Astrocyte (in vitro differentiated cells and primary cell): ENCODE data around the gene MMEL1. TPM values are rescaled to one million over a fixed set of nuclear protein-coding genes. Genes with fewer than 3 reads are reported as not detected.

Experiments used
- DNase-seq: peaks from one replicate; pipeline ENCODE4 v3.0.0-alpha.2; 2010; ENCODE audit warnings: low read depth
- FAIRE-seq: peaks from 2 replicates; lab custom pipeline; 2011; peaks lifted over from hg19 to GRCh38; lab: Jason Lieb, UNC
- H2AFZ ChIP-seq: 2 replicates; pipeline ENCODE4 v1.6.0; 2012; ENCODE audit warnings: low read depth, low read length, inconsistent platforms
- H3K27ac ChIP-seq: 2 replicates; pipeline ENCODE4 v1.5.1; 2011; ENCODE audit warnings: low read depth, low read length, inconsistent platforms
- H3K27me3 ChIP-seq: 2 replicates; pipeline ENCODE4 v1.6.0; 2011; ENCODE audit warnings: low read length, inconsistent platforms; ENCODE audit not compliant: insufficient read depth
- H3K36me3 ChIP-seq: 2 replicates; pipeline ENCODE4 v1.5.1; 2011; ENCODE audit warnings: low read length, inconsistent platforms; ENCODE audit not compliant: insufficient read depth
- H3K4me1 ChIP-seq: 2 replicates; pipeline ENCODE4 v1.5.1; 2011; ENCODE audit warnings: low read length, inconsistent platforms; ENCODE audit not compliant: insufficient read depth
- H3K4me2 ChIP-seq: 2 replicates; pipeline ENCODE4 v1.6.0; 2012; ENCODE audit warnings: low read length, inconsistent platforms
- H3K4me3 ChIP-seq: 2 replicates; pipeline ENCODE4 v1.5.1; 2011; ENCODE audit warnings: low read depth, mild to moderate bottlenecking, low read length, inconsistent platforms; ENCODE audit not compliant: insufficient read depth
- H3K79me2 ChIP-seq: 2 replicates; pipeline ENCODE4 v1.6.0; 2012; ENCODE audit warnings: mild to moderate bottlenecking, low read length, inconsistent platforms; ENCODE audit not compliant: insufficient read depth
- H3K9ac ChIP-seq: 2 replicates; pipeline ENCODE4 v1.6.0; 2012; ENCODE audit warnings: mild to moderate bottlenecking, low read length, inconsistent platforms
- H3K9me3 ChIP-seq: 2 replicates; pipeline ENCODE4 v1.5.1; 2012; ENCODE audit warnings: low read depth, mild to moderate bottlenecking, low read length, inconsistent platforms; ENCODE audit not compliant: insufficient read depth
- H4K20me1 ChIP-seq: 2 replicates; pipeline ENCODE4 v1.6.0; 2012; ENCODE audit warnings: low read length, inconsistent platforms; ENCODE audit not compliant: insufficient read depth
- H3K27ac Mint-ChIP-seq: one replicate; pipeline ENCODE4 v1.8.0; 2021; ENCODE audit warnings: mild to moderate bottlenecking, mixed read lengths; ENCODE audit not compliant: unreplicated experiment
- H3K27me3 Mint-ChIP-seq: one replicate; pipeline ENCODE4 v1.8.0; 2021; ENCODE audit warnings: low read depth, mixed read lengths; ENCODE audit not compliant: unreplicated experiment
- H3K36me3 Mint-ChIP-seq: one replicate; pipeline ENCODE4 v1.8.0; 2021; ENCODE audit warnings: low read depth, mixed read lengths; ENCODE audit not compliant: unreplicated experiment
- H3K4me1 Mint-ChIP-seq: one replicate; pipeline ENCODE4 v1.8.0; 2021; ENCODE audit warnings: low read depth, mixed read lengths; ENCODE audit not compliant: unreplicated experiment
- H3K4me3 Mint-ChIP-seq: one replicate; pipeline ENCODE4 v1.8.0; 2021; ENCODE audit warnings: mild to moderate bottlenecking, moderate library complexity, mixed read lengths; ENCODE audit not compliant: unreplicated experiment
- H3K9me3 Mint-ChIP-seq: one replicate; pipeline ENCODE4 v1.8.0; 2021; ENCODE audit warnings: mild to moderate bottlenecking, mixed read lengths; ENCODE audit not compliant: unreplicated experiment
- EZH2 ChIP-seq: IDR thresholded peaks from 2 replicates; pipeline ENCODE4 v1.6.1; 2012; ENCODE audit warnings: mild to moderate bottlenecking, low read length, inconsistent platforms; ENCODE audit not compliant: insufficient read depth
- total RNA-seq: library from RNA; stranded (reverse); gene quantifications from 2 replicates; pipeline ENCODE4 v1.2.1, GENCODE V29; 2021
- TF ChIP-seq, protein P1 (sequence below): IDR thresholded peaks from 2 replicates; pipeline ENCODE4 v1.5.1; 2011; ENCODE audit warnings: low read depth, mild to moderate bottlenecking, inconsistent platforms, low read length, moderate library complexity; ENCODE audit not compliant: insufficient read depth

The MMEL1 gene
- total RNA-seq, 1 donor from 2014 or later: not detected

DNA sequence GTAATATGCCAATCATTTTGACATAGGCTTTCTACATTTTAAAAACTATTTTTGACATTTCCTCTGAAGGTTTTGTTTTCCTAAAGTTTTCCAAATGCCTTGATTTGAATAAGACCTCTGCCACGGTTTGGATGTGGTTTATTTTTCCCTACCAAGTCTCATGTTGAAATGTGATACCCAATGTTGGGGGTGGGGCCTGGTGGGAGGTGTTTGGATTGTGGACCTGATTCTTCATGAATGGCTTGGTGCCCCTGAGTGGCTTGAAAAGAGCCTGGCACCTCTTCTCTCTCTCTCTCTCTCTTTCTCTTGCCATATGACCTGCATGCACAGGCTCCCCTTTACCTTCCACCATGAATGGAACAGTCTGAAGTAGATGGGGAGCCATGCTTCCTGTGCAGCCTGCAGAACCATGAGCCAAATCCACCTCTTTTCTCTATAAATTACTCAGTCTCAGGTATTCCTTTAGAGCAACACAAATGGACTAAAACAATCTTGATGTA lies 14.8 kb downstream of the MMEL1 start:
- Mint-ChIP-seq H3K9me3 (peaks cover 23% of the 10 kb centered on the region), H3K4me3 (no peak overlapping the region), H3K4me1 (no peaks in the 10 kb centered on the region), H3K36me3 (no peaks in the 10 kb centered on the region), H3K27me3 (peaks cover 17% of the 10 kb centered on the region), H3K27ac (no peak overlapping the region)
- Histone ChIP-seq H3K79me2 (no peaks in the 10 kb centered on the region), H3K27me3 (no peaks in the 10 kb centered on the region), H3K36me3 (no peaks in the 10 kb centered on the region), H2AFZ (no peak overlapping the region), H3K4me1 (no peaks in the 10 kb centered on the region), H3K27ac (no peak overlapping the region), H3K9me3 (peaks cover 4% of the 10 kb centered on the region), H3K9ac (no peak overlapping the region), H4K20me1 (no peaks in the 10 kb centered on the region), H3K4me3 (no peak overlapping the region), H3K4me2 (no peak overlapping the region)
- DNase-seq (no peak), FAIRE-seq (no peak)
- TF ChIP-seq, protein P1, sequence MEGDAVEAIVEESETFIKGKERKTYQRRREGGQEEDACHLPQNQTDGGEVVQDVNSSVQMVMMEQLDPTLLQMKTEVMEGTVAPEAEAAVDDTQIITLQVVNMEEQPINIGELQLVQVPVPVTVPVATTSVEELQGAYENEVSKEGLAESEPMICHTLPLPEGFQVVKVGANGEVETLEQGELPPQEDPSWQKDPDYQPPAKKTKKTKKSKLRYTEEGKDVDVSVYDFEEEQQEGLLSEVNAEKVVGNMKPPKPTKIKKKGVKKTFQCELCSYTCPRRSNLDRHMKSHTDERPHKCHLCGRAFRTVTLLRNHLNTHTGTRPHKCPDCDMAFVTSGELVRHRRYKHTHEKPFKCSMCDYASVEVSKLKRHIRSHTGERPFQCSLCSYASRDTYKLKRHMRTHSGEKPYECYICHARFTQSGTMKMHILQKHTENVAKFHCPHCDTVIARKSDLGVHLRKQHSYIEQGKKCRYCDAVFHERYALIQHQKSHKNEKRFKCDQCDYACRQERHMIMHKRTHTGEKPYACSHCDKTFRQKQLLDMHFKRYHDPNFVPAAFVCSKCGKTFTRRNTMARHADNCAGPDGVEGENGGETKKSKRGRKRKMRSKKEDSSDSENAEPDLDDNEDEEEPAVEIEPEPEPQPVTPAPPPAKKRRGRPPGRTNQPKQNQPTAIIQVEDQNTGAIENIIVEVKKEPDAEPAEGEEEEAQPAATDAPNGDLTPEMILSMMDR: no peak
- TF ChIP-seq EZH2: no peak

DNA sequence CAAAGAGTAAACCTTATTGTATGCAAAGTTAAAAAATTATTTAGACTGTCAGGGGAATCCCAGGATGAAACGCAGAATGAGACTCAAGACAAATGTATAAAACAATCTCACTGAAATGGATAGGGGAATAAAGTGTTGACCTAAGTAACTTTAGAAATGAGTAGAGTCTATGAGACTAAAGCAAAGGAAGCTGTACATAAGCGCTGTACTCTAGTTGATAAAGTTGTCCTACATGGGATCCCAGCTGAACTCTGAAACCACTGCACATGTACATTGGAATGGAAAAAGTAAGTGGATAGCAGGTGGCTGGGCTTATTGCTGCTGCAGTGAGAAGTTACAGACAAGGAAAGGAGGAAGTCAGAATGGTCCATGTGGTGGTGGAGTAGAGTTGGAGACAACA lies 18.7 kb downstream of the MMEL1 start:
- no peak overlapping the region for H3K4me3 Mint-ChIP-seq
- TF ChIP-seq EZH2: no peak
- TF ChIP-seq, protein P1: no peak
- H3K36me3 ChIP-seq: no peaks in the 10 kb centered on the region
- no peak overlapping the region for H3K9ac ChIP-seq
- H3K4me3 ChIP-seq: no peak overlapping the region
- H2AFZ ChIP-seq: no peak overlapping the region
- peaks cover 8% of the 10 kb centered on the region for H3K4me1 ChIP-seq
- DNase-seq (no peak), FAIRE-seq (no peak)
- peaks cover 7% of the 10 kb centered on the region for H3K27me3 ChIP-seq
- H3K9me3 ChIP-seq: peaks cover 4% of the 10 kb centered on the region
- no peaks in the 10 kb centered on the region for H3K79me2 ChIP-seq
- no peaks in the 10 kb centered on the region for H3K36me3 Mint-ChIP-seq
- H3K9me3 Mint-ChIP-seq: peaks cover 18% of the 10 kb centered on the region
- no peak overlapping the region for H3K27ac ChIP-seq
- no peak overlapping the region for H3K4me2 ChIP-seq
- H3K27me3 Mint-ChIP-seq: peaks cover 29% of the 10 kb centered on the region
- no peaks in the 10 kb centered on the region for H4K20me1 ChIP-seq
- H3K27ac Mint-ChIP-seq: no peak overlapping the region
- H3K4me1 Mint-ChIP-seq: no peaks in the 10 kb centered on the region

DNA sequence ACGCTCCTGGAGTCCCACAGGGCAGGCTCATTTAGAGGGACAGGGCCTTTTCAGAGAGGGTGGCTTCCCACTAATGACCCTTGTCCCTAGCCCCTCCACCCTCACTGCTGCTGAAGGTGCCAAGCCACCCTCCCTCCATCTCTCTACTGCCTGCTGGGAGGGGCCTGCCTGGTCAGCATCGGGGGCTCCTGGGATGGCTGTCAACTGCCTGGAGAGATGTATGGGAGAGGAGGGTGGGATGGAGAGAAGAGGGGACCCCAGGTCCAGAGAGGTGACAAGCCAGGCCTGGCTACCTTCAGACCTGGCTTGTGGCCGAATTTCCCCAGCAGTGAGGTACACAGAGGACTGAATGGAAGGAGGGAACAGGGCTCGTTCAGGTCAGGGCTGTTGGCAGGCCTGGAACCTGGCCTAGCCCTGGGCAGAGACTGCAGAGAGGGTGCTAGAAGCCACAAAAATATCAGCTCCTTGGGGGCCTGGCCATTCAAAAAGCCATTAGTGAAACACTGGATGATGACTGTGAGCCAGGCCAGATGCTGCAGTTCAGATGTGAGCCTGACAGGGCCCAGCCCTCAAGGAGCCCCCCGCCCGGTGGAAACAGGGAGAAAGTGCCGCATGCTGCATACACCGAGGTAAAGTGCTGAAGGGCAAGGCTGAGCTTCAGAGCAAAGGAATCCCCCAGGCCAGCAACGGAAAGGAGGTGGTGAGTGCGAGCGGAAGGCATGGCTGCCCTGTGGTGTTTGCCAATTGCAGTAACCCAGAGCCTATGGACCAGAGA lies 20.0 kb downstream of the MMEL1 start:
- peaks cover 8% of the 10 kb centered on the region for H3K4me1 ChIP-seq
- H3K36me3 ChIP-seq: no peaks in the 10 kb centered on the region
- no peaks in the 10 kb centered on the region for H3K79me2 ChIP-seq
- no peak for DNase-seq
- no peaks in the 10 kb centered on the region for H4K20me1 ChIP-seq
- Mint-ChIP-seq H3K27ac (no peak overlapping the region), H3K9me3 (peaks cover 18% of the 10 kb centered on the region), H3K27me3 (peaks cover 26% of the 10 kb centered on the region), H3K4me3 (no peak overlapping the region), H3K4me1 (no peaks in the 10 kb centered on the region), H3K36me3 (no peaks in the 10 kb centered on the region)
- peaks cover 7% of the 10 kb centered on the region for H3K27me3 ChIP-seq
- TF ChIP-seq, protein P1: no peak
- TF ChIP-seq EZH2: no peak
- H3K27ac ChIP-seq: no peak overlapping the region
- H2AFZ ChIP-seq: no peak overlapping the region
- H3K4me3 ChIP-seq: no peak overlapping the region
- H3K4me2 ChIP-seq: no peak overlapping the region
- FAIRE-seq: no peak
- H3K9me3 ChIP-seq: peaks cover 4% of the 10 kb centered on the region
- no peak overlapping the region for H3K9ac ChIP-seq
